HEK293 (cell line): ENCODE results near the gene ZNRF1.

Experiments used
- CTCF ChIA-PET: fragments of 350-600 bp; formaldehyde crosslinking; extraction: SDS; loops from one replicate; lab custom pipeline; 2021; ENCODE audit warnings: antibody characterized with exemption; lab: Yijun Ruan, JAX
- POLR2A ChIA-PET: fragments of 300-600 bp; formaldehyde crosslinking; extraction: SDS; loops from one replicate; lab custom pipeline; 2020; ENCODE audit warnings: antibody characterized with exemption, inconsistent platforms; lab: Yijun Ruan, JAX
- H3K27ac ChIP-seq: fragments of 200-500 bp; sonication (Bioruptor generic); 2 replicates; pipeline ENCODE4 v1.5.1; 2014; ENCODE audit warnings: low read depth, low read length, control low read depth, inconsistent platforms; ENCODE audit errors: extremely low read depth
- H3K36me3 ChIP-seq, 2 experiments: fragments of 200-500 bp in 1 of 2; sonication (Bioruptor generic) in 1 of 2; 1 replicate in 1 of 2; 2 replicates in 1 of 2; pipeline ENCODE4 v1.5.1; 2014 to 2017; ENCODE audit warnings: inconsistent platforms in 2 of 2, low read length in 2 of 2; ENCODE audit not compliant: control insufficient read depth in 2 of 2, insufficient read depth in 1 of 2
- H3K4me1 ChIP-seq: fragments of 200-500 bp; sonication (Bioruptor generic); 2 replicates; pipeline ENCODE4 v1.5.1; 2014; ENCODE audit warnings: mild to moderate bottlenecking, low read length, inconsistent platforms; ENCODE audit not compliant: control insufficient read depth, insufficient read depth
- H3K4me3 ChIP-seq: 2 replicates; pipeline ENCODE4 v1.5.1; 2011; ENCODE audit warnings: low read depth, mild to moderate bottlenecking, control low read depth, low read length, moderate library complexity
- H3K9me3 ChIP-seq: fragments of 200-500 bp; sonication (Bioruptor generic); 2 replicates; pipeline ENCODE4 v1.5.1; 2014; ENCODE audit warnings: low read depth, low read length, inconsistent platforms; ENCODE audit not compliant: control insufficient read depth, insufficient read depth
- HOXC10 ChIP-seq: sonication (generic); formaldehyde crosslinking; IDR thresholded peaks from 2 replicates; pipeline ENCODE4 v1.8.1; 2023; ENCODE audit warnings: mild to moderate bottlenecking, missing genetic modification reagents
- KLF10 ChIP-seq: fragments of 450-650 bp; IDR thresholded peaks from 2 replicates; pipeline ENCODE4 v1.5.1; 2018; ENCODE audit warnings: missing biosample characterization, mild to moderate bottlenecking, missing genetic modification characterization
- KLF16 ChIP-seq: fragments of 450-650 bp; formaldehyde crosslinking; IDR thresholded peaks from 2 replicates; pipeline ENCODE4 v1.5.1; 2017; ENCODE audit warnings: missing biosample characterization, missing genetic modification characterization
- REST ChIP-seq: fragments of 450-650 bp; formaldehyde crosslinking; IDR thresholded peaks from 2 replicates; pipeline ENCODE4 v1.5.1; 2016; ENCODE audit warnings: missing biosample characterization, missing genetic modification characterization
- SCRT1 ChIP-seq: fragments of 450-650 bp; formaldehyde crosslinking; IDR thresholded peaks from 2 replicates; pipeline ENCODE4 v1.5.1; 2016; ENCODE audit warnings: missing biosample characterization, missing genetic modification characterization, borderline replicate concordance
- SCRT2 ChIP-seq: fragments of 450-650 bp; formaldehyde crosslinking; IDR thresholded peaks from 2 replicates; pipeline ENCODE4 v1.5.1; 2016; ENCODE audit warnings: missing biosample characterization, missing genetic modification characterization
- TSHZ1 ChIP-seq: fragments of 450-650 bp; formaldehyde crosslinking; IDR thresholded peaks from 2 replicates; pipeline ENCODE4 v1.5.1; 2016; ENCODE audit warnings: missing biosample characterization, missing genetic modification characterization, borderline replicate concordance
- ZNF433 ChIP-seq: fragments of 450-650 bp; formaldehyde crosslinking; IDR thresholded peaks from 2 replicates; pipeline ENCODE4 v1.5.1; 2016; ENCODE audit warnings: missing biosample characterization, missing genetic modification characterization, low read depth
- ZNF521 ChIP-seq: fragments of 450-650 bp; formaldehyde crosslinking; IDR thresholded peaks from 2 replicates; pipeline ENCODE4 v1.5.1; 2017; ENCODE audit warnings: missing biosample characterization, mild to moderate bottlenecking, missing genetic modification characterization
- ZNF596 ChIP-seq: fragments of 450-650 bp; IDR thresholded peaks from 2 replicates; pipeline ENCODE4 v1.5.0; 2018; ENCODE audit warnings: missing biosample characterization, mild to moderate bottlenecking, missing genetic modification characterization, moderate library complexity
- ZNF623 ChIP-seq: fragments of 450-650 bp; formaldehyde crosslinking; IDR thresholded peaks from 2 replicates; pipeline ENCODE4 v1.5.1; 2016; ENCODE audit warnings: missing biosample characterization, missing genetic modification characterization
- ZNF654 ChIP-seq: fragments of 450-650 bp; formaldehyde crosslinking; IDR thresholded peaks from 2 replicates; pipeline ENCODE4 v1.5.1; 2016; ENCODE audit warnings: low read depth, missing biosample characterization, missing genetic modification characterization

Gene ZNRF1

GRCh38 chr16:75104836-75105235 is 106.0 kb downstream of the ZNRF1 start (continued):
- TF ChIP-seq TSHZ1 (no peak), ZNF433 (tag by site-specific recombination) (no peak), KLF10 (tag by site-specific recombination) (no peak), KLF16 (no peak), HOXC10 (CRISPR knock-in tag) (no peak)

- Histone ChIP-seq H3K36me3 (no peaks in the 10 kb centered on the region), H3K4me3 (no peak overlapping the region), H3K4me1 (no peaks in the 10 kb centered on the region; the same call in 1 of the 2 replicates), H3K27ac (no peak overlapping the region), H3K9me3 (no peaks in the 10 kb centered on the region)
- no peak for TF ChIP-seq ZNF596
- peak; percentile 66; the same call in 1 of the 2 replicates for TF ChIP-seq SCRT2 (tag by site-specific recombination)
- TF ChIP-seq ZNF654 (tag by site-specific recombination): no peak
- TF ChIP-seq ZNF521: no peak
- TF ChIP-seq ZNF623 (tag by site-specific recombination): no peak
- POLR2A ChIA-PET: interaction anchor here (0.9 kb wide), 1 partner anchor 107 kb away, joined by 3 read pairs; the partner anchor contains the start of gene ZNRF1
- CTCF ChIA-PET: interaction anchor here (0.5 to 0.7 kb wide), 2 partner anchors 120 to 367 kb away, joined by 3 read pairs; partner anchors contain the start of gene WDR59
Observed at GRCh38 chr16:75105306-75106061, 106.7 kb downstream of the ZNRF1 start.

- POLR2A ChIA-PET: interaction anchor here (0.5 kb wide), 1 partner anchor 42 kb away, joined by 3 read pairs; no protein-coding TSS in a partner anchor
- no peak overlapping the region for H3K27ac ChIP-seq
- H3K4me3 ChIP-seq: no peak overlapping the region
- H3K9me3 ChIP-seq: no peaks in the 10 kb centered on the region
- no peaks in the 10 kb centered on the region; the same call in 1 of the 2 replicates for H3K4me1 ChIP-seq
- no peaks in the 10 kb centered on the region for H3K36me3 ChIP-seq
- CTCF ChIA-PET: interaction anchor here (0.6 kb wide), 1 partner anchor 94 kb away, joined by 3 read pairs; no protein-coding TSS in a partner anchor
- TF ChIP-seq REST (peak; percentile 60; the same call in 1 of the 2 replicates), SCRT1 (tag by site-specific recombination) (no peak)
Observed at GRCh38 chr16:75106351-75107274, 107.8 kb downstream of the ZNRF1 start.
